Stimulated activated CD8-positive, alpha-beta memory T cell treated with anti-CD3 and anti-CD28 coated beads, Interleukin-4, amount 100 ng/mL, for 4 hours (primary cell): ENCODE measurements around the gene EFNB1.

Source experiments
- DNase-seq, 2 donors: peaks; one replicate each; pipeline ENCODE4 v3.0.0-alpha.2; 2020; ENCODE audit warnings: low read depth in 2 of 2, low spot score in 1 of 2

Gene EFNB1

DNA sequence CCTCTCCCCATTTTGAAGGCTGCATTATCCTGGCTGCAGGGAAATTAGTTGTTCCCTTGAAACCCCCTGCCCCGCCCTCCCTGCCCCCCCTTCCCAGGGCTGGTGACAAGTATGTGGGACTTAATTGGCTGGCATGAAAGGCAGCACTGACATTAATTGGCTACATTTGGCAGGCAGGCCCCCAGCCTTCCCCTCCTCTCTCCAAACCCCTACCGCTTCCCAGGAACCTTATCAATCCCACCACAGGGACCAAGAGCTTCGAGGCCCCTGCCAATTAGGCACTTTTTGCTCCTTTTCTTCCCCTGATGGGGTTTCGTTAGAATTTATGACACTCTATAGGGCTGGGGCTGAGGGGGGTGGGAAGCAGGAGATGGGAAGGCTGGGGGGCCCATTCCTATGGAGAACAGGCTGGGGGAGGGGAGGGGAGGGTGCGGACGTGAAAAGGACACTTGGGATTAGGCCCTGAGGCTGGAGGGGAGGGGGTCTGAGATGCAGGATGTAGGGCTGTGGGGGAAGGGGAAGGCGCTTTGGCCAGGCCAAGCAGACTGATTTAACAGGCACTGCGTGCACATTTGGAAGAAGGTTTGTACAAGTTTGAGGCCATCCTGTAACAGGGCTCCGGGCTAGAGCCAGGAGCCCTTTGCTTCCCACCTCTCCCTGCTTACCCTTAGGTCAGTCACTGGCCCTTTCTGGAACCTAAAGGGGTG, 52.2 kb downstream of the EFNB1 start:
- no peak for DNase-seq

DNA sequence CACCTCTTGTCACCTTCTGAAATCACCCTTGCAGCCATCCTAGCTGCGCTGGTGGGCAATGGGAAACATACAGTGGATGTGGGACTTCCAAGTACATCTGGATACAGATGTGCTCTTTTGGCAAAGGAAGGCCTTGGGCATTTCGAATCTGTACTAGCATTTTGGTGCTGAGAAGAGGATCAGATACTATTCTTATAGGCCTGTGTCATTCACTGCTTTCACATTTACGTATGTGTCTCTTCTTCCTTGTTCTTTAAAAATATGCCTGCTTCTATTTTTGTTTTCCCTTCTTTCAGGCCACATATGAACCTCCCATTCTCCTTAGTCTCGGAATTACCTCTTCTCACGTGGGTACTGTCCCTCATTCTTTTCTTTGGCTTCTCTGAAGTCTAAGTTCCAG, 53.1 kb downstream of the EFNB1 start:
- no peak for DNase-seq

GRCh38 chrX:68883800-68884199, 55.0 kb downstream of the EFNB1 start:
- no peak for DNase-seq

DNA sequence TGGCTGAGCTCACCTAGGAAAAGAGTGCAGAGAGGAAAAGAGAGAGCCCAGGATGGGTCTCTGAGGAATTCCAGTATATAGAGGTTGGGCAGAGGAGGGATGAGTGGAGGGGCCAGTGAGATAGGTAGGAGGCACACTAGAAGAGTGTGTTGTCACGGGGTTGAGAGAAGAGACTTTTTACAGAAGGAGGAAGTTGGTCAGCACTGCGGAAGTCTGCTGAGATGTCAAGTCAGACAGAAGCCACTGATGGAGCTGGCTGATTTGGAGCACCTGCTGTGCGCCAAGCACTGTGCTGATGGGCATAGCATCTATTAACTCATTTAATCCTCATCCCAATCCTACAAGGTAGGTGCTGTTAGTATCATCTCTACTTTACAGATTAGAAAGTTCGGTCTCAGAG, 60.4 kb downstream of the EFNB1 start:
- no peak for DNase-seq
